GM13977 (cell line): Measurements from ENCODE around the gene GALNT5.
A peak's percentile ranks its signal among the peaks of the same experiment; 100 is the strongest.

ENCODE experiments used
- DNase-seq: peaks from one replicate; pipeline ENCODE4 v3.0.0; 2012; ENCODE audit warnings: low spot score
- in situ Hi-C: fragments of 300-500 bp; cut with MboI; formaldehyde crosslinking; loops from one replicate; pipeline ENCODE4 v1.12.0; 2022; ENCODE audit warnings: low sequenced_read_pairs, low pct_unique_long_range_greater_than_20kb, mixed read lengths, inconsistent platforms; ENCODE audit not compliant: unreplicated experiment
- TF ChIP-seq, protein P1 (sequence below): IDR thresholded peaks from 2 replicates; pipeline ENCODE4 v1.5.1; 2012; ENCODE audit warnings: mild to moderate bottlenecking, control low read depth; ENCODE audit not compliant: insufficient read depth; ENCODE audit errors: extremely low read depth, missing control alignments

Gene GALNT5

DNA sequence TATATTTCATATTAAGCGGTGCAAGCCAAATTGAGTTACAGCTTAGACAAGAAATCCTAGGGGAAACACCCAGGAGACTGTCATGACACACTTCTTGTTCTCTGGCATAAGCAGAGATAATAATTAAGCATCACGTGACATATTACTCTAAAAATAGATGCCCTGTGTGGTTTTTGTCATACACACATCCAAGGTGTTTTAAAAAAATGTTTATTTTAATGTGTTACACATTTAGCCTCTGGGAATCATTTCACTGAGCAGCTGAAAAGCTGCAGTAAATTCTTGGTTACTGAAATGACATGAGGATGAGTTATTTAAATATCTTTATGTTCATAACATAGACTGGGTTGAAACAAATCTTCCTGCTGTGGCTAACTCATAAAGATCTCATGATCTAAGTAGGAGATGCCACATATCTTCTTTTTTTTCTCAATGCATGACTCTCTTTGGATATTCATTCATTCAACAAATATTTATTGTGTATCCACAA is 106.2 kb downstream of the GALNT5 start:
- DNase-seq, result peak; percentile 49
- TF ChIP-seq, protein P1, sequence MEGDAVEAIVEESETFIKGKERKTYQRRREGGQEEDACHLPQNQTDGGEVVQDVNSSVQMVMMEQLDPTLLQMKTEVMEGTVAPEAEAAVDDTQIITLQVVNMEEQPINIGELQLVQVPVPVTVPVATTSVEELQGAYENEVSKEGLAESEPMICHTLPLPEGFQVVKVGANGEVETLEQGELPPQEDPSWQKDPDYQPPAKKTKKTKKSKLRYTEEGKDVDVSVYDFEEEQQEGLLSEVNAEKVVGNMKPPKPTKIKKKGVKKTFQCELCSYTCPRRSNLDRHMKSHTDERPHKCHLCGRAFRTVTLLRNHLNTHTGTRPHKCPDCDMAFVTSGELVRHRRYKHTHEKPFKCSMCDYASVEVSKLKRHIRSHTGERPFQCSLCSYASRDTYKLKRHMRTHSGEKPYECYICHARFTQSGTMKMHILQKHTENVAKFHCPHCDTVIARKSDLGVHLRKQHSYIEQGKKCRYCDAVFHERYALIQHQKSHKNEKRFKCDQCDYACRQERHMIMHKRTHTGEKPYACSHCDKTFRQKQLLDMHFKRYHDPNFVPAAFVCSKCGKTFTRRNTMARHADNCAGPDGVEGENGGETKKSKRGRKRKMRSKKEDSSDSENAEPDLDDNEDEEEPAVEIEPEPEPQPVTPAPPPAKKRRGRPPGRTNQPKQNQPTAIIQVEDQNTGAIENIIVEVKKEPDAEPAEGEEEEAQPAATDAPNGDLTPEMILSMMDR, result no peak

More for the DNA sequence above, 106.2 kb downstream of the GALNT5 start:
- in situ Hi-C loops, result no loop called here
